Mesendoderm (in vitro differentiated cells): ENCODE measurements around the gene KLHL6.
"Not testable (repeated sequence)": the region's sequence is repeated elsewhere in the genome, so short reads cannot be mapped to it uniquely, and the experiment has no call there.

Experiments used
- DNase-seq: peaks from one replicate; pipeline ENCODE4 v3.0.0; 2013
- H2AK5ac ChIP-seq: 2 replicates; pipeline ENCODE4 v1.6.1; 2013; ENCODE audit warnings: low read length, inconsistent platforms
- H2BK120ac ChIP-seq: 2 replicates; pipeline ENCODE4 v1.6.1; 2013; ENCODE audit warnings: low read depth, mild to moderate bottlenecking, low read length, moderate library complexity, mixed read lengths
- H2BK15ac ChIP-seq: replicated peaks from 2 replicates; pipeline ENCODE4 v1.6.1; 2013; ENCODE audit warnings: low read depth, mild to moderate bottlenecking, moderate library complexity
- H2BK5ac ChIP-seq: 2 replicates; pipeline ENCODE4 v1.6.1; 2013; ENCODE audit warnings: low read length, inconsistent platforms
- H3K18ac ChIP-seq: 2 replicates; pipeline ENCODE4 v1.6.1; 2013; ENCODE audit warnings: mild to moderate bottlenecking, low read length, mixed read lengths
- H3K23ac ChIP-seq: one replicate; pipeline ENCODE4 v1.6.1; 2013; ENCODE audit warnings: low read length
- H3K27ac ChIP-seq: 2 replicates; pipeline ENCODE4 v1.5.1; 2013; ENCODE audit warnings: low read depth, mild to moderate bottlenecking, inconsistent platforms, low read length, moderate library complexity
- H3K27me3 ChIP-seq: 2 replicates; pipeline ENCODE4 v1.6.1; 2013; ENCODE audit warnings: low read length, control low read depth, mild to moderate bottlenecking, inconsistent platforms; ENCODE audit not compliant: insufficient read depth, poor library complexity
- H3K36me3 ChIP-seq: 2 replicates; pipeline ENCODE4 v1.6.1; 2013; ENCODE audit warnings: low read length, inconsistent platforms; ENCODE audit not compliant: control insufficient read depth, insufficient read depth
- H3K4ac ChIP-seq: one replicate; pipeline ENCODE4 v1.6.1; 2013; ENCODE audit warnings: low read depth, mild to moderate bottlenecking, low read length, moderate library complexity
- H3K4me1 ChIP-seq: 2 replicates; pipeline ENCODE4 v1.6.1; 2013; ENCODE audit warnings: low read depth, low read length, inconsistent platforms; ENCODE audit not compliant: control insufficient read depth
- H3K4me2 ChIP-seq: 2 replicates; pipeline ENCODE4 v1.6.1; 2013; ENCODE audit warnings: low read length
- H3K4me3 ChIP-seq: 2 replicates; pipeline ENCODE4 v1.5.1; 2013; ENCODE audit warnings: mild to moderate bottlenecking, low read length
- H3K56ac ChIP-seq: one replicate; pipeline ENCODE4 v1.6.1; 2013; ENCODE audit warnings: low read length
- H3K79me1 ChIP-seq: 2 replicates; pipeline ENCODE4 v1.6.1; 2013; ENCODE audit warnings: low read length, inconsistent platforms
- H3K79me2 ChIP-seq: 2 replicates; pipeline ENCODE4 v1.6.1; 2013; ENCODE audit warnings: mild to moderate bottlenecking, low read length; ENCODE audit not compliant: control insufficient read depth, insufficient read depth
- H3K9ac ChIP-seq: 2 replicates; pipeline ENCODE4 v1.6.1; 2013; ENCODE audit warnings: low read length, inconsistent platforms
- H4K5ac ChIP-seq: one replicate; pipeline ENCODE4 v1.6.1; 2013; ENCODE audit warnings: low read length
- H4K8ac ChIP-seq: one replicate; pipeline ENCODE4 v1.6.1; 2013; ENCODE audit warnings: low read depth, mild to moderate bottlenecking, control low read depth, low read length, moderate library complexity
- WGBS: extraction: QIAGEN DNeasy Blood & Tissue Kit; methylation state at CpG from one replicate; pipeline ENCODE4 v1.1.7; 2013; ENCODE audit warnings: low lambda C conversion rate, missing lambda C conversion rate; ENCODE audit not compliant: insufficient coverage; ENCODE audit errors: extremely low coverage; 5-methylcytosine and 5-hydroxymethylcytosine counted together

Gene KLHL6

DNA sequence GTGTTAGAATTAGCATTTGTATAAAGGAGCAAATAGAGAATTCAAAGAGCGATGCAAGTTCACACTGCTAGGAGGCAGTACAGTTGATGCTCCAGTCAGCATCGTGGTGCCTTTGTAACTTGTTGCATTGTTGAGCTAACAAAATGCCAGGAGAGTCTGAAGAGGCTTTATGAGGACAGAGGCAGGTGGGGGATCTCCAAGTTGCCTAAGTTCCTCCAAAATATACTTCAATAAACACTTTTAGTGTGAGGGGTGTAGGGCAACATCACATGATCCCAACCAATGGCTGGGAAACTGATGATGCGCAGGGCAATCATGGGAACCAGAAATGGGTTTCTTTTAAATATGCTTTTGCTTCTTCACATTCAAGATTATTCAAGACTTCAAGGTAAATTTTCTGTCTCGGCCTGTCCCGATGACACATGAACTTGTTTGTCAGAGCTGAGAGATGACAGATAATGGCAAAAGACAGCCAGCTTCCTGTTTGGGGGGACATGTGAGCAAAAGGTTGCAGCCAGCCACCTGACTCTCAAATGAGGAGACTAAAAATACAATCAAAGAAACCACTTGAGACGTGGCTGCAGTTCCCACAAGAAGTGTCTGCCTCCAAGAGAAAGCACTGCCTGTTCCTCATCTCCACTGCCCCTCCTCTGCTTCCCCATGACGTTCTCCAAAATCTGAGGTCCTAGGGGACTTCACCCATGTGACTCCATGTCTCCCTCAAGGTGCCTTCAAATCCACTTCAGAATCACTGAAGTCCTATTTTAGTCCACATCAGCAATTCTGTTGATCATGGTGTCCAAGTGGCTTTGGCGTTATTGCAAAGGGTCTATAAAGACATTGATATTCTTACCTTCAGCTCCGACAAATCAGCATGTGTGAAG lies 39.3 kb downstream of the KLHL6 start:
- Histone ChIP-seq H3K4me3 (no peak overlapping the region), H2BK15ac (no peak overlapping the region), H2BK5ac (no peak overlapping the region), H3K27me3 (no peaks in the 10 kb centered on the region), H2AK5ac (no peak overlapping the region), H3K79me2 (no peaks in the 10 kb centered on the region), H3K36me3 (no peaks in the 10 kb centered on the region), H2BK120ac (no peak overlapping the region), H3K9ac (no peak overlapping the region), H3K4ac (no peak overlapping the region), H3K18ac (no peak overlapping the region), H3K79me1 (no peaks in the 10 kb centered on the region), H3K27ac (no peak overlapping the region), H3K4me1 (no peaks in the 10 kb centered on the region), H4K8ac (no peak overlapping the region), H3K56ac (no peak overlapping the region), H3K23ac (no peak overlapping the region), H3K4me2 (no peak overlapping the region), H4K5ac (no peak overlapping the region)
- WGBS = no CpG with 5 or more reads among the region's 9 CpGs
- DNase-seq = no peak

- no peak for DNase-seq
- H2BK15ac ChIP-seq = no peak overlapping the region
- H3K9ac ChIP-seq = no peak overlapping the region
- no peaks in the 10 kb centered on the region for H3K27me3 ChIP-seq
- no peak overlapping the region for H4K5ac ChIP-seq
- no peaks in the 10 kb centered on the region for H3K36me3 ChIP-seq
- no peak overlapping the region for H3K56ac ChIP-seq
- no peak overlapping the region for H2BK120ac ChIP-seq
- no peak overlapping the region for H3K27ac ChIP-seq
- no peak overlapping the region for H3K4me3 ChIP-seq
- no peak overlapping the region for H3K23ac ChIP-seq
- H4K8ac ChIP-seq = no peak overlapping the region
- H2AK5ac ChIP-seq = no peak overlapping the region
- H3K79me1 ChIP-seq = no peaks in the 10 kb centered on the region
- H3K4ac ChIP-seq = no peak overlapping the region
- H3K4me1 ChIP-seq = no peaks in the 10 kb centered on the region
- H2BK5ac ChIP-seq = no peak overlapping the region
- H3K79me2 ChIP-seq = no peaks in the 10 kb centered on the region
- no peak overlapping the region for H3K4me2 ChIP-seq
- WGBS = no CpG with 5 or more reads among the region's 6 CpGs
- no peak overlapping the region for H3K18ac ChIP-seq
Observed at GRCh38 chr3:183514021-183514420, 41.5 kb downstream of the KLHL6 start.

- H2BK120ac ChIP-seq = no peak overlapping the region
- no peak overlapping the region for H3K27ac ChIP-seq
- H3K4me1 ChIP-seq = no peaks in the 10 kb centered on the region
- no peak overlapping the region for H4K8ac ChIP-seq
- no peak overlapping the region for H3K4me2 ChIP-seq
- H3K36me3 ChIP-seq = no peaks in the 10 kb centered on the region
- H2BK15ac ChIP-seq = no peak overlapping the region
- H2AK5ac ChIP-seq = no peak overlapping the region
- no peak overlapping the region for H2BK5ac ChIP-seq
- H3K23ac ChIP-seq = no peak overlapping the region
- H3K4me3 ChIP-seq = no peak overlapping the region
- no peak overlapping the region for H3K9ac ChIP-seq
- WGBS = no CpG with 5 or more reads among the region's 6 CpGs
- H4K5ac ChIP-seq = no peak overlapping the region
- H3K27me3 ChIP-seq = no peaks in the 10 kb centered on the region
- DNase-seq = no peak
- no peaks in the 10 kb centered on the region for H3K79me1 ChIP-seq
- H3K18ac ChIP-seq = no peak overlapping the region
- no peak overlapping the region for H3K4ac ChIP-seq
- H3K56ac ChIP-seq = no peak overlapping the region
- H3K79me2 ChIP-seq = no peaks in the 10 kb centered on the region
Observed at GRCh38 chr3:183513046-183513706, 42.3 kb downstream of the KLHL6 start.

DNA sequence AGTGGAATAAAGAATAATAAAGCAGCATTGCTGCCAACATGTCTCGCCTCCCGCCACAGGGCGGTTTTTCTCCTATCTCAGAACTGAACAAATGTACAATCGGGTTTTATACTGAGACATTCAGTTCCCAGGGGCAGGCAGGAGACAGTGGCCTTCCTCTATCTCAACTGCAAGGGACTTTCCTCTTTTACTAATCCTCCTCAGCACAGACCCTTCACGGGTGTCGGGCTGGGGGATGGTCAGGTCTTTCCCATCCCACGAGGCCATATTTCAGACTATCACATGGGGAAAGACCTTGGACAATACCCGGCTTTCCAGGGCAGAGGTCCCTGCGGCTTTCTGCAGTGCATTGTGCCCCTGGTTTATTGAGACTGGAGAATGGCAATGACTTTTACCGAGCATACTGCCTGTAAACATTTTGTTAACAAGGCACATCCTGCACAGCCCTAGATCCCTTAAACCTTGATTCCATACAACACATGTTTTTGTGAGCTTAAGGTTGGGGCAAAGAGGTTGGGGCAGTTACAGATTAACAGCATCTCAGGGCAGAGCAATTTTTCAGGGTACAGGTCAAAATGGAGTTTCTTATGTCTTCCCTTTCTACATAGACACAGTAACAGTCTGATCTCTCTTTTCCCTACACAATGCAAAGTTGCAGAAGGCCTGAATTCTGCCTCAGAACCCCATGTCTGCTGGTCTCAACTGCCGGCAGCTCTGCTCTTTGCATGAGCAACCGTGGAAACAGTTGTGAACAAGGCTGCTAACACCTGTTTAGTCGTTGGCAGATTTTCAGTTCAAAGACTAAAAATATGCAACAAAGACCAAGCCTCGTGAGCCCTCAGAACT lies 44.0 kb downstream of the KLHL6 start:
- WGBS = no CpG with 5 or more reads among the region's 14 CpGs
- not testable (repeated sequence) for H3K4me1 ChIP-seq, H4K5ac ChIP-seq, H3K23ac ChIP-seq, H3K9ac ChIP-seq, H3K79me2 ChIP-seq, H2AK5ac ChIP-seq, H3K27me3 ChIP-seq, H2BK120ac ChIP-seq, H3K4me3 ChIP-seq, H4K8ac ChIP-seq, H3K79me1 ChIP-seq, H3K4ac ChIP-seq, H2BK5ac ChIP-seq, DNase-seq, H2BK15ac ChIP-seq, H3K27ac ChIP-seq, H3K18ac ChIP-seq, H3K36me3 ChIP-seq, H3K4me2 ChIP-seq, H3K56ac ChIP-seq

DNA sequence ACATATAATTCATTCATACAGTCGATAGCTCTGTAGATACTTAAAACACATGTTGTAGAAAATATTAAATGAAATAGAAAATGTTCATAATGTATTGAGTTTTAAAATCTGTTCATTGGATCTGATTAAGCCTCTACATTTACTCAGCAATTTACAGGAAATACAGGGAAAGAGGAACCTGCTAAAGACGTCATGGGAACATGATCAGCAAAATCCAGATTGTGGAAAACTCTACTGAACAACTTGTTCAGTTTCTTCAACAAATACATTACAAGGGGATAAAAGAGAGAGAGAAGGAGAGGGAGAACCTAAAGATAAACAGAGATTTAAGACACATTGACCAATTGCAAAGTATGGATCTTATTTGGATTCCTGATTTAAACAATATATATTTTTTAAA lies 46.7 kb downstream of the KLHL6 start:
- Histone ChIP-seq H3K18ac (no peak overlapping the region), H3K79me1 (no peaks in the 10 kb centered on the region)
- no CpG with 5 or more reads among the region's 2 CpGs for WGBS

More for the DNA sequence above, 46.7 kb downstream of the KLHL6 start:
- DNase-seq = no peak
- Histone ChIP-seq H4K5ac (no peak overlapping the region), H3K4me3 (no peak overlapping the region), H2BK120ac (no peak overlapping the region), H3K9ac (no peak overlapping the region), H3K23ac (no peak overlapping the region), H2BK5ac (no peak overlapping the region), H2BK15ac (no peak overlapping the region), H3K4me1 (no peaks in the 10 kb centered on the region), H3K36me3 (no peaks in the 10 kb centered on the region), H3K27me3 (no peaks in the 10 kb centered on the region), H3K56ac (no peak overlapping the region), H3K4ac (no peak overlapping the region), H3K4me2 (no peak overlapping the region), H2AK5ac (no peak overlapping the region), H4K8ac (no peak overlapping the region), H3K79me2 (no peaks in the 10 kb centered on the region), H3K27ac (no peak overlapping the region)
